ENCODE data around the gene ETNK2.

DNA sequence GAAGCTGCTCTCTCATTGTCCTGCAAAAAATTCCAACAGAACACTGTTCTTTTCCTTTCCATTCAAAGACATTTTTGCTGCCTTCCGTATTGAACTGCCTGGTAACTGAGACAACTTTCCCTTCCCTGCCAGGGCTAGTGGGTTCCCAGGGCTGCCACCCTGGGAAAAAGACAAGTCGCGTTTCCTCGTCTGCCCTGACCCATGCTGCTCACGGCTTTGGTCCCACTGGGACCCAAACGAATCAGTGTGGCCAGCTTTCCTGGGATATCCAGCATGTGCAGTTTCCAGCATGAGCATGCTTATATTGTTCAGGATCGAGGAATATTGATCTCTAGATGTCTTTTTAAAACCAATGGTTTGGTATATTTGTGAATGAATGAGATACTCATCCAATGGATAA is 60.8 kb downstream of the ETNK2 start:
- TF ChIP-seq, protein P1, sequence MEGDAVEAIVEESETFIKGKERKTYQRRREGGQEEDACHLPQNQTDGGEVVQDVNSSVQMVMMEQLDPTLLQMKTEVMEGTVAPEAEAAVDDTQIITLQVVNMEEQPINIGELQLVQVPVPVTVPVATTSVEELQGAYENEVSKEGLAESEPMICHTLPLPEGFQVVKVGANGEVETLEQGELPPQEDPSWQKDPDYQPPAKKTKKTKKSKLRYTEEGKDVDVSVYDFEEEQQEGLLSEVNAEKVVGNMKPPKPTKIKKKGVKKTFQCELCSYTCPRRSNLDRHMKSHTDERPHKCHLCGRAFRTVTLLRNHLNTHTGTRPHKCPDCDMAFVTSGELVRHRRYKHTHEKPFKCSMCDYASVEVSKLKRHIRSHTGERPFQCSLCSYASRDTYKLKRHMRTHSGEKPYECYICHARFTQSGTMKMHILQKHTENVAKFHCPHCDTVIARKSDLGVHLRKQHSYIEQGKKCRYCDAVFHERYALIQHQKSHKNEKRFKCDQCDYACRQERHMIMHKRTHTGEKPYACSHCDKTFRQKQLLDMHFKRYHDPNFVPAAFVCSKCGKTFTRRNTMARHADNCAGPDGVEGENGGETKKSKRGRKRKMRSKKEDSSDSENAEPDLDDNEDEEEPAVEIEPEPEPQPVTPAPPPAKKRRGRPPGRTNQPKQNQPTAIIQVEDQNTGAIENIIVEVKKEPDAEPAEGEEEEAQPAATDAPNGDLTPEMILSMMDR (IDR thresholded peaks at IDR 0.05): no peak
- no peak for TF ChIP-seq POLR2A (IDR thresholded peaks at IDR 0.05)

Measured in uterus (tissue), 2 donors.